Measurements from ENCODE around the gene KIF14. TPM values are rescaled to one million over a fixed set of nuclear protein-coding genes. Genes with fewer than 3 reads are reported as not detected.

KIF14 gene
- total and polyA plus RNA-seq, 2 of the 13 experiments (the other 11 are each of a cell fraction or from before 2014, with no cell fraction given), result 3.3 to 11.2 TPM

DNA sequence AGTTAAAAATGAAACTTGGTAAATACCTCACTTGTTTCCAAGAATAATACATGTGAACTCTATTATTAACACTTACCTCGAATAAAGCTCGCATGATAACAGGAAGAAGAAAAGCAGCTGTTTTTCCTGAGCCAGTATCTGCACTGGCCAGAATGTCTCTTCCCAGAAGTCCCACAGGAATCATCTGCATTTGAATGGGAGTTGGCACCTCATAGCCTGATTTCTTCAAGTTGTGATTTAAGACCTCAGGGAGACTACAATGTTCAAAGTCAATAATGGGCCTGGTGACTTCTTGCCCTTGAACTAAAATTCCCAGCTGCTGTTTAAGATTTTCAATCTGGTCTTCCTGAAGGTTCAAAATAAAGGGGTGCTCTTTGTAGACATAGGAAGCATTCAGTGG lies 45.3 kb upstream of the KIF14 start (continued):
- TF ChIP-seq, protein P1, sequence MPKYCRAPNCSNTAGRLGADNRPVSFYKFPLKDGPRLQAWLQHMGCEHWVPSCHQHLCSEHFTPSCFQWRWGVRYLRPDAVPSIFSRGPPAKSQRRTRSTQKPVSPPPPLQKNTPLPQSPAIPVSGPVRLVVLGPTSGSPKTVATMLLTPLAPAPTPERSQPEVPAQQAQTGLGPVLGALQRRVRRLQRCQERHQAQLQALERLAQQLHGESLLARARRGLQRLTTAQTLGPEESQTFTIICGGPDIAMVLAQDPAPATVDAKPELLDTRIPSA (CRISPR knock-in tag; IDR thresholded peaks at IDR 0.05; ENCODE audit: borderline replicate concordance), result no peak
- TF ChIP-seq KLF11 (CRISPR knock-in tag; IDR thresholded peaks at IDR 0.05) (no peak), KDM2A (CRISPR knock-in tag; IDR thresholded peaks at IDR 0.05; ENCODE audit: borderline replicate concordance, low read depth) (no peak), MED8 (CRISPR knock-in tag; IDR thresholded peaks at IDR 0.05; ENCODE audit: insufficient replicate concordance) (no peak)

DNA sequence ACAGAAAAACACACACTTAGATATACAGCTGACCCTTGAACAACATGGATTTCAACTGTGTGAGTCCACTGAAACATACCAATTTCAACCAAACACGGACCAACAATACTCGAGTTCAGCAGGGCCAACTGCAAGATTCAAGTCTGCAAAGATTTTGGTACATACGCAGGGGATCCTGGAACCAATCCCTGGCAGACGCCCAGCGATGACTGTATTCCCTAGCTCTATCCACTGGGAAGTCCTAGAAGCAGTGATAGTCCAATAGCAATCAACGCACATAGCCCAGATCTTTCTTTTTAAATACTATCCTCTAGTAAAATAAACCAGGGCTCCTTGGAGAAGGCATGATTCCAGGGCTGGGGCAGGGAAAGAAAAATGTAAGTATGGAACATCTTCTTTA lies 40.2 kb upstream of the KIF14 start:
- FAIRE-seq (no peak), ATAC-seq (no peak), DNase-seq (ENCODE audit: low spot score) (no peak)
- no peaks in the 10 kb centered on the region for H3K79me2 ChIP-seq (ENCODE audit: insufficient read depth, low read length)
- in situ Hi-C loops (cut with HindIII; ENCODE audit: extremely low pct_ligation_motif_present, low pct_unique_long_range_greater_than_20kb), result no loop called here
- no peak overlapping the region for H3K4me2 ChIP-seq (ENCODE audit: low read depth, low read length)
- WGBS (ENCODE audit: low lambda C conversion rate), result 91% methylated on average over 6 of the region's 6 CpGs
- no peaks in the 10 kb centered on the region for H4K20me1 ChIP-seq (ENCODE audit: insufficient read depth, low read length)
- TF ChIP-seq, protein P2, sequence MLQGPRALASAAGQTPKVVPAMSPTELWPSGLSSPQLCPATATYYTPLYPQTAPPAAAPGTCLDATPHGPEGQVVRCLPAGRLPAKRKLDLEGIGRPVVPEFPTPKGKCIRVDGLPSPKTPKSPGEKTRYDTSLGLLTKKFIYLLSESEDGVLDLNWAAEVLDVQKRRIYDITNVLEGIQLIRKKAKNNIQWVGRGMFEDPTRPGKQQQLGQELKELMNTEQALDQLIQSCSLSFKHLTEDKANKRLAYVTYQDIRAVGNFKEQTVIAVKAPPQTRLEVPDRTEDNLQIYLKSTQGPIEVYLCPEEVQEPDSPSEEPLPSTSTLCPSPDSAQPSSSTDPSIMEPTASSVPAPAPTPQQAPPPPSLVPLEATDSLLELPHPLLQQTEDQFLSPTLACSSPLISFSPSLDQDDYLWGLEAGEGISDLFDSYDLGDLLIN (CRISPR knock-in tag; IDR thresholded peaks at IDR 0.05; ENCODE audit: borderline replicate concordance), result no peak
- no peak for TF ChIP-seq KDM1A (CRISPR knock-in tag; IDR thresholded peaks at IDR 0.05)
- no peak for TF ChIP-seq MIXL1 (CRISPR knock-in tag; IDR thresholded peaks at IDR 0.05)
- no peak for TF ChIP-seq IKZF1 (IDR thresholded peaks at IDR 0.05)
- TF ChIP-seq, protein P3, sequence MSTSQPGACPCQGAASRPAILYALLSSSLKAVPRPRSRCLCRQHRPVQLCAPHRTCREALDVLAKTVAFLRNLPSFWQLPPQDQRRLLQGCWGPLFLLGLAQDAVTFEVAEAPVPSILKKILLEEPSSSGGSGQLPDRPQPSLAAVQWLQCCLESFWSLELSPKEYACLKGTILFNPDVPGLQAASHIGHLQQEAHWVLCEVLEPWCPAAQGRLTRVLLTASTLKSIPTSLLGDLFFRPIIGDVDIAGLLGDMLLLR (CRISPR knock-in tag; IDR thresholded peaks at IDR 0.05), result no peak
- TF ChIP-seq, protein P4, sequence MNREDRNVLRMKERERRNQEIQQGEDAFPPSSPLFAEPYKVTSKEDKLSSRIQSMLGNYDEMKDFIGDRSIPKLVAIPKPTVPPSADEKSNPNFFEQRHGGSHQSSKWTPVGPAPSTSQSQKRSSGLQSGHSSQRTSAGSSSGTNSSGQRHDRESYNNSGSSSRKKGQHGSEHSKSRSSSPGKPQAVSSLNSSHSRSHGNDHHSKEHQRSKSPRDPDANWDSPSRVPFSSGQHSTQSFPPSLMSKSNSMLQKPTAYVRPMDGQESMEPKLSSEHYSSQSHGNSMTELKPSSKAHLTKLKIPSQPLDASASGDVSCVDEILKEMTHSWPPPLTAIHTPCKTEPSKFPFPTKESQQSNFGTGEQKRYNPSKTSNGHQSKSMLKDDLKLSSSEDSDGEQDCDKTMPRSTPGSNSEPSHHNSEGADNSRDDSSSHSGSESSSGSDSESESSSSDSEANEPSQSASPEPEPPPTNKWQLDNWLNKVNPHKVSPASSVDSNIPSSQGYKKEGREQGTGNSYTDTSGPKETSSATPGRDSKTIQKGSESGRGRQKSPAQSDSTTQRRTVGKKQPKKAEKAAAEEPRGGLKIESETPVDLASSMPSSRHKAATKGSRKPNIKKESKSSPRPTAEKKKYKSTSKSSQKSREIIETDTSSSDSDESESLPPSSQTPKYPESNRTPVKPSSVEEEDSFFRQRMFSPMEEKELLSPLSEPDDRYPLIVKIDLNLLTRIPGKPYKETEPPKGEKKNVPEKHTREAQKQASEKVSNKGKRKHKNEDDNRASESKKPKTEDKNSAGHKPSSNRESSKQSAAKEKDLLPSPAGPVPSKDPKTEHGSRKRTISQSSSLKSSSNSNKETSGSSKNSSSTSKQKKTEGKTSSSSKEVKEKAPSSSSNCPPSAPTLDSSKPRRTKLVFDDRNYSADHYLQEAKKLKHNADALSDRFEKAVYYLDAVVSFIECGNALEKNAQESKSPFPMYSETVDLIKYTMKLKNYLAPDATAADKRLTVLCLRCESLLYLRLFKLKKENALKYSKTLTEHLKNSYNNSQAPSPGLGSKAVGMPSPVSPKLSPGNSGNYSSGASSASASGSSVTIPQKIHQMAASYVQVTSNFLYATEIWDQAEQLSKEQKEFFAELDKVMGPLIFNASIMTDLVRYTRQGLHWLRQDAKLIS (CRISPR knock-in tag; IDR thresholded peaks at IDR 0.05), result no peak
- no peak for TF ChIP-seq ZKSCAN5 (CRISPR knock-in tag; IDR thresholded peaks at IDR 0.05)
- TF ChIP-seq, protein P5, sequence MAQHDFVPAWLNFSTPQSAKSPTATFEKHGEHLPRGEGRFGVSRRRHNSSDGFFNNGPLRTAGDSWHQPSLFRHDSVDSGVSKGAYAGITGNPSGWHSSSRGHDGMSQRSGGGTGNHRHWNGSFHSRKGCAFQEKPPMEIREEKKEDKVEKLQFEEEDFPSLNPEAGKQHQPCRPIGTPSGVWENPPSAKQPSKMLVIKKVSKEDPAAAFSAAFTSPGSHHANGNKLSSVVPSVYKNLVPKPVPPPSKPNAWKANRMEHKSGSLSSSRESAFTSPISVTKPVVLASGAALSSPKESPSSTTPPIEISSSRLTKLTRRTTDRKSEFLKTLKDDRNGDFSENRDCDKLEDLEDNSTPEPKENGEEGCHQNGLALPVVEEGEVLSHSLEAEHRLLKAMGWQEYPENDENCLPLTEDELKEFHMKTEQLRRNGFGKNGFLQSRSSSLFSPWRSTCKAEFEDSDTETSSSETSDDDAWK (CRISPR knock-in tag; IDR thresholded peaks at IDR 0.05), result no peak
- TF ChIP-seq SMAD1 (CRISPR knock-in tag; IDR thresholded peaks at IDR 0.05; ENCODE audit: borderline replicate concordance, low read depth), result no peak
- TF ChIP-seq ZNF790 (CRISPR knock-in tag; IDR thresholded peaks at IDR 0.05; ENCODE audit: borderline replicate concordance), result no peak
- no peak for TF ChIP-seq TCF7 (IDR thresholded peaks at IDR 0.05; ENCODE audit: low read depth)
- TF ChIP-seq NFRKB (IDR thresholded peaks at IDR 0.05), result no peak
- TF ChIP-seq HDAC2 (CRISPR knock-in tag; IDR thresholded peaks at IDR 0.05), result no peak
- no peaks in the 10 kb centered on the region for H3K9me3 ChIP-seq (ENCODE audit: low read length)
- no peak overlapping the region for H3K4me3 ChIP-seq (replicated peaks in 1 of 3; ENCODE audit: insufficient read depth in 1 of 3, low read depth in 2 of 3, low read length in 3 of 3)
- no peaks in the 10 kb centered on the region for H3K27me3 ChIP-seq (ENCODE audit: control insufficient read depth in 1 of 2, insufficient read depth in 2 of 2, low read length in 2 of 2)
- H2AFZ ChIP-seq (ENCODE audit: low read length), result no peak overlapping the region
- H3K9ac ChIP-seq (ENCODE audit: insufficient read depth, low read depth, low read length), result no peak overlapping the region
- ChIA-PET POLR2A (no interaction called here), CTCF (ENCODE audit: low intra/inter-chr PET ratio, low total read pairs) (no interaction called here)
- intact Hi-C loops (cut with micrococcal nuclease; ENCODE audit: unreplicated experiment), result no loop called here
- no peaks in the 10 kb centered on the region for H3K4me1 ChIP-seq (ENCODE audit: insufficient read depth, low read length)
- no TSS peak for BruUV-seq (replicated peaks)
- H3K36me3 ChIP-seq (replicated peaks in 1 of 2; ENCODE audit: control insufficient read depth in 1 of 2, insufficient read depth in 2 of 2, low read length in 2 of 2), result peaks cover 12 to 50% of the 10 kb centered on the region in 2 experiments
- H3K27ac ChIP-seq (ENCODE audit: extremely low read length, insufficient read depth, low read length), result no peak overlapping the region
